Measurements from ENCODE around the gene PLA2G4E.

PLA2G4E gene

DNA sequence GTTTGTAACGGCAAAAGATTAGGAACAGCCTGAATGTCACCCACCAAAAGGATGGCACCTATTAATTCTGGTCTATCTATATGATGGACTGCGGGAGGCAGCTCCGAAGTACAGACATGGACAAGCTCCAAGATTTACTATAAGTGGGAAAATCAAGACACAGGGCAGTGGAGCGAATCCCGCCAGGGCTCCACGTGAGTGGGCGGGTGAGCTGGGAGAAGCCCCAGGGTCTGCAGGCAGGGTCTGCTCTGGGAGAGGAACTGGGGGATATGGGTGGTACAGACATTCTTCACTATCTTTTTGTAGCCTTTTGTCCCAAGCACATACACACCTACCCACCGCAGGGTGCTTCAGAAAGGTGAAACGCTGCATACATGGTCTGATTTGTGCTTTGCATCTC, 88.7 kb downstream of the PLA2G4E start:
- no peak for DNase-seq

Measured in NCI-H345 (cell line).